Stomach (tissue), 4 donors: Measurements from ENCODE around the gene BAG1.

Experiments used
- CTCF ChIP-seq, 7 experiments: fragments of 450-650 bp in 4 of 7; fragments of 200-600 bp in 3 of 7; sonication (generic) in 3 of 7; IDR thresholded peaks; one replicate each; pipeline ENCODE4 v1.5.1; 2016 to 2019; ENCODE audit warnings: antibody characterized with exemption in 7 of 7, control low read depth in 2 of 7, mild to moderate bottlenecking in 1 of 7
- EP300 ChIP-seq: sonication (generic); formaldehyde crosslinking; IDR thresholded peaks from one replicate; pipeline ENCODE4 v1.6.1; 2017; ENCODE audit warnings: antibody characterized with exemption
- POLR2A ChIP-seq, 4 donors: fragments of 450-650 bp; IDR thresholded peaks; one replicate each; pipeline ENCODE4 v1.6.1; 2016; ENCODE audit warnings: antibody characterized with exemption in 4 of 4, control low read depth in 2 of 4, mild to moderate bottlenecking in 1 of 4, moderate library complexity in 1 of 4

- TF ChIP-seq EP300 (no peak), CTCF (IDR thresholded peaks at IDR 0.05) (no peak), POLR2A (IDR thresholded peaks at IDR 0.05) (no peak)
These were observed 40.8 kb downstream of the BAG1 start for GRCh38 chr9:33223696-33224095.
